Aortic smooth muscle cell (primary cell): ENCODE data around the gene SRRM3. TPM values are rescaled to one million over a fixed set of nuclear protein-coding genes. Genes with fewer than 3 reads are reported as not detected.

Experiments used
- total RNA-seq: library from RNA; depleted of rRNA; stranded (reverse); fragments of >200 nt; gene quantifications from 2 replicates; pipeline ENCODE4 v1.2.3, GENCODE V29; 2014

SRRM3 gene, protein sequence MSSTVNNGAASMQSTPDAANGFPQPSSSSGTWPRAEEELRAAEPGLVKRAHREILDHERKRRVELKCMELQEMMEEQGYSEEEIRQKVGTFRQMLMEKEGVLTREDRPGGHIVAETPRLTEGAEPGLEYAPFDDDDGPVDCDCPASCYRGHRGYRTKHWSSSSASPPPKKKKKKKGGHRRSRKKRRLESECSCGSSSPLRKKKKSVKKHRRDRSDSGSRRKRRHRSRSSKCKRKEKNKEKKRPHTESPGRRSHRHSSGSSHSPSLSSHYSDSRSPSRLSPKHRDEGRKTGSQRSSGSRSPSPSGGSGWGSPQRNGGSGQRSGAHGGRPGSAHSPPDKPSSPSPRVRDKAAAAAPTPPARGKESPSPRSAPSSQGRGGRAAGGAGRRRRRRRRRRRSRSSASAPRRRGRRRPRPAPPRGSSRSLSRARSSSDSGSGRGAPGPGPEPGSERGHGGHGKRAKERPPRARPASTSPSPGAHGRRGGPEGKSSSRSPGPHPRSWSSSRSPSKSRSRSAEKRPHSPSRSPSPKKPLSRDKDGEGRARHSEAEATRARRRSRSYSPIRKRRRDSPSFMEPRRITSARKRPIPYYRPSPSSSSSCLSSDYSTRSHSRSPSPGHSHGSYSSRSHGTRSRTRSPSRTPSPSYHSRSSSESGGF
- under 0.01 TPM in 1 of 2 replicates, not detected in the other for total RNA-seq

DNA sequence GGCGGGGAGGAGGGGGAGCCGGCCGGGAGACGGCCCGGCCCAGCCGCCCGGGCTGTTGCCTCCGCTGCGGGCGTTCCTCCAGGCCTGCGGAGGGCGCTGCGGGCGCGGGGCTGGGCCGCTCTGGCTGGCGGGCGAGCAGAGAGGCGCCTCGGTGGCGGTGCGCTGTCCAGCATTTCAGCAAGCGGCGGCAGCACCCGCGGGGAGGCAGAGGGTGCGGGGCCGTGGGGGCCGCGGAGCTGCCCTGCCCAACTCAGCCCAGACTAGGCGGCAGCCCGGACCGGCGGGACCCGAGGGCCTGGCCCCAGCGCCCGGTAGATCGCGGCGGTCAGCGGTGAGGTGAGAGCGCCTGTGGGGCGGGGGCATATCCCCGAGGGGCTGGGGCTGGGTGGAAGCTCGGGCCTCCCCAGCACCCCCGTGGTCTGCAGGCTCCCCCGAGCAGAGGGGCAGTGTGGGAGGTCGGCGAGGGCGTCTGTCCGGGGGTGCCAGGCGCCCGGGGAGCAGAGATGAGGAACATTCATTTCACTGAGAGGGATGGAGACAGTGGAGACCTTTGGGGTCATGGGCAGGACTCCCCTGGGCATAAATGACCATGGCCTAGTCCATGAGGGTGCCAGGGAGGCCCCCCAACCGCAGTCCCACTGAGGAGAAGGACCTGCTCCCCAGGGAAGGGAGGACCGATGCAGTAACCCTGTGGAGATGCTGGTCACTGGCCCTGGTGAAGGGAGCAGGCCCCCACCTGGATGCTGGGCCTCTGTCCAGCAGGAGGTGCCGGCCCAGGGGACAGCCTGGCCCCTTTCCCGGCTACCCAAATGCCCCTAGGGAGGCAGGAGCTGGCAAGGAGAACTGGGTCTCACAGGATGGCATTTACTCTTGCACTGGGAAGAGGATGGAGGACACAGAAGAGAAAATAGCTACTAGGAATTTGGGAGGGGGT lies at the start of gene SRRM3:
TSS of gene SRRM3 (plus strand) at position 165 of the 934 bp plus-strand sequence. CDS start 33,171 bp downstream, outside the sequence.

DNA sequence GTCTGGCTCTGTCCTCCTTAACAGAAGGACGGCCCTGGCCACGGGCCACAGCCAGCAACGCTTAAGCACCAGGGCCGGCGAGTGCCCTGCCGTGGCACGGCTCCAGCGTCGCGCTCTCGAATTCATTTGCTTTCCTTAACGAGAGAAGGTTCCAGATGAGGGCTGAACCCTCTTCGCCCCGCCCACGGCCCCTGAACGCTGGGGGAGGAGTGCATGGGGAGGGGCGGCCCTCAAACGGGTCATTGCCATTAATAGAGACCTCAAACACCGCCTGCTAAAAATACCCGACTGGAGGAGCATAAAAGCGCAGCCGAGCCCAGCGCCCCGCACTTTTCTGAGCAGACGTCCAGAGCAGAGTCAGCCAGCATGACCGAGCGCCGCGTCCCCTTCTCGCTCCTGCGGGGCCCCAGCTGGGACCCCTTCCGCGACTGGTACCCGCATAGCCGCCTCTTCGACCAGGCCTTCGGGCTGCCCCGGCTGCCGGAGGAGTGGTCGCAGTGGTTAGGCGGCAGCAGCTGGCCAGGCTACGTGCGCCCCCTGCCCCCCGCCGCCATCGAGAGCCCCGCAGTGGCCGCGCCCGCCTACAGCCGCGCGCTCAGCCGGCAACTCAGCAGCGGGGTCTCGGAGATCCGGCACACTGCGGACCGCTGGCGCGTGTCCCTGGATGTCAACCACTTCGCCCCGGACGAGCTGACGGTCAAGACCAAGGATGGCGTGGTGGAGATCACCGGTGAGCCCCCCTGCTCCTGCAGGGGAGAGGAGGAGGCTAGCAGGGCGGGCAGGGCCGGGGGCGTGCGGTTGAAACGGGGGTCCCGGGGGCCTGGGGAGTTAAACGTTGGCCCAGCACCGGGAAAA lies 100.9 kb downstream of the SRRM3 start, which contains the start of gene HSPB1:
TSS of gene HSPB1 (plus strand) at position 327 of the 855 bp plus-strand sequence. CDS start at position 367, 40 bp downstream.

Other genes starting within 250 kb of the SRRM3 start
- gene TMEM120A, start 207.3 kb upstream of the SRRM3 start, total RNA-seq = 37.3 and 42.9 TPM in 2 replicates
- gene STYXL1, start 153.9 kb upstream of the SRRM3 start, total RNA-seq = 37.4 and 44.9 TPM in 2 replicates
- gene MDH2, start 153.8 kb upstream of the SRRM3 start, total RNA-seq = 54.0 and 62.2 TPM in 2 replicates
- gene HSPB1, start 100.8 kb downstream of the SRRM3 start, total RNA-seq = 28.0 and 47.0 TPM in 2 replicates
- gene YWHAG, start 157.1 kb downstream of the SRRM3 start, total RNA-seq = 84.9 and 97.8 TPM in 2 replicates
- 0.53 and 0.56 TPM in 2 replicates for gene SSC4D, start 207.8 kb downstream of the SRRM3 start, total RNA-seq
- 0.92 and 0.99 TPM in 2 replicates for gene ZP3, start 223.1 kb downstream of the SRRM3 start, total RNA-seq